GM18858 (cell line): ENCODE results near the gene SPTLC2.
A peak's percentile ranks its signal among the peaks of the same experiment; 100 is the strongest.
"Not testable (repeated sequence)": the region's sequence is repeated elsewhere in the genome, so short reads cannot be mapped to it uniquely, and the experiment has no call there.

Source experiments
- ATAC-seq: cut with Tn5 transposase; IDR thresholded peaks from one replicate; pipeline ENCODE4 v1.9.1; 2021; ENCODE audit not compliant: unreplicated experiment

Gene SPTLC2

GRCh38 chr14:77554816-77555599 lies 61.4 kb downstream of the SPTLC2 start:
- no peak for ATAC-seq

GRCh38 chr14:77554207-77554606 lies 62.2 kb downstream of the SPTLC2 start:
- ATAC-seq = peak; percentile 72

- no peak for ATAC-seq
Observed at GRCh38 chr14:77549451-77549850, 67.0 kb downstream of the SPTLC2 start.

GRCh38 chr14:77547512-77548180 lies 68.8 kb downstream of the SPTLC2 start:
- ATAC-seq = no peak

- ATAC-seq = not testable (repeated sequence)
Observed at GRCh38 chr14:77545171-77545570, 71.3 kb downstream of the SPTLC2 start.

GRCh38 chr14:77544571-77544970 lies 71.9 kb downstream of the SPTLC2 start:
- no peak for ATAC-seq

GRCh38 chr14:77543637-77544334 lies 72.7 kb downstream of the SPTLC2 start:
- ATAC-seq = no peak

- ATAC-seq = no peak
Observed at GRCh38 chr14:77543240-77543551, 73.2 kb downstream of the SPTLC2 start.

- no peak for ATAC-seq
Observed at GRCh38 chr14:77542421-77543239, 73.8 kb downstream of the SPTLC2 start.

GRCh38 chr14:77541905-77542304 lies 74.5 kb downstream of the SPTLC2 start:
- peak; percentile 47 for ATAC-seq

GRCh38 chr14:77536951-77537350 lies 79.5 kb downstream of the SPTLC2 start:
- not testable (repeated sequence) for ATAC-seq

GRCh38 chr14:77531071-77531470 lies 85.4 kb downstream of the SPTLC2 start:
- no peak for ATAC-seq

GRCh38 chr14:77529963-77530362 lies 86.5 kb downstream of the SPTLC2 start:
- no peak for ATAC-seq

GRCh38 chr14:77529213-77529612 lies 87.2 kb downstream of the SPTLC2 start:
- no peak for ATAC-seq

- ATAC-seq = not testable (repeated sequence)
Observed at GRCh38 chr14:77528701-77529100, 87.7 kb downstream of the SPTLC2 start.

GRCh38 chr14:77526266-77526665 lies 90.2 kb downstream of the SPTLC2 start:
- ATAC-seq = no peak

GRCh38 chr14:77524536-77524935 lies 91.9 kb downstream of the SPTLC2 start:
- ATAC-seq = no peak

GRCh38 chr14:77523109-77523508 lies 93.3 kb downstream of the SPTLC2 start:
- no peak for ATAC-seq

- no peak for ATAC-seq
Observed at GRCh38 chr14:77520555-77520954, 95.9 kb downstream of the SPTLC2 start.

GRCh38 chr14:77516126-77516525 lies 100.3 kb downstream of the SPTLC2 start:
- no peak for ATAC-seq

GRCh38 chr14:77511486-77512162 lies 104.8 kb downstream of the SPTLC2 start:
- no peak for ATAC-seq
